PC-9 (cell line): ENCODE results near the gene TMEM235.

Source experiments
- EZH2 ChIP-seq: fragments of 200-600 bp; sonication (generic); IDR thresholded peaks from 2 replicates; pipeline ENCODE4 v1.8.0; 2017; ENCODE audit warnings: antibody characterized with exemption, low read depth
- TF ChIP-seq, protein P1 (sequence below): fragments of 200-600 bp; sonication (generic); conservative IDR thresholded peaks from 2 replicates; pipeline ENCODE4 v1.6.1; 2017; ENCODE audit warnings: mixed run types, antibody characterized with exemption, mild to moderate bottlenecking, moderate library complexity

DNA sequence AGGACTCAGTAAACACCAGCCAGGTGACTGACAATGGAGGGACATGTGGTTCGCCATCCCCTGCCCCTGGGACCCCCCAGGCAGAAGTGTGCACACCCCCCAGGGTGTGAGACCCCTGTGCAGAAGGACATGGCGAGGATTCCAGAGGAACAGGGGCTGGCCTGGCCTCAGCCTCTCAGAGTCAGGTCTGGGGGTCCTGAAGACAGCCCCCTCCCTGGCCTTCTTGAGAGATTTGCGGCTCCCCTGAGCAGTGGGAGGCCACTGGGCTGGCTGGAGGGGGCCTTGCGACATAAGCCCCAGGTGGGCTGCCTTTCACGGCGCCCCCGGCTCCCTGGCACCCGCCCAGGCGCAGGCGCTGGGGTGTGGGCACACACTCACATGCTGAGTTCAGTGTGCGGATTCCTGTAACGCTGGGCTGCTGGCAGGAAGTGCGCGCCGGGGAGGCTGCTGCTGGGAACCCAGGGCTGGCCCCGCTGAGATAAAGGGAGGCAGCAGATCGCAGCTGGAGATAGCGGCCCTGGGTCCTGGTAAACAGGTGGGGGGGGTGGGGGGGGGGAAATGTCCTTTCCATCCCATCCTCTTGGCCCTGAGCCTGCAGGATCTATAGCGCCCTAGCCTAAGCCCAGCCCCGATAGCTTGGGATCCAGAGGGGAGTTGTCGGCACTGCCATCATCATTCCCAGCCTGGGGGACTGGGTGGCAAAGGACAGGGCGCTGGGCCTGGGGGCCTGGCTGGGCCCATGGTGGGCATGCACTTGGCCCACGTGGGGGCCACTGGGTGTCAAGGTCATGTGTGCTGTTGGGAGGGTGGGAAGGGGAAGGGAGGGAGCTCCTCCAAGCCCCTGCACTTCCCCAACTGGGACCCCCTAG is 27.1 kb downstream of the TMEM235 start:
- TF ChIP-seq EZH2, result no peak
- TF ChIP-seq, protein P1, sequence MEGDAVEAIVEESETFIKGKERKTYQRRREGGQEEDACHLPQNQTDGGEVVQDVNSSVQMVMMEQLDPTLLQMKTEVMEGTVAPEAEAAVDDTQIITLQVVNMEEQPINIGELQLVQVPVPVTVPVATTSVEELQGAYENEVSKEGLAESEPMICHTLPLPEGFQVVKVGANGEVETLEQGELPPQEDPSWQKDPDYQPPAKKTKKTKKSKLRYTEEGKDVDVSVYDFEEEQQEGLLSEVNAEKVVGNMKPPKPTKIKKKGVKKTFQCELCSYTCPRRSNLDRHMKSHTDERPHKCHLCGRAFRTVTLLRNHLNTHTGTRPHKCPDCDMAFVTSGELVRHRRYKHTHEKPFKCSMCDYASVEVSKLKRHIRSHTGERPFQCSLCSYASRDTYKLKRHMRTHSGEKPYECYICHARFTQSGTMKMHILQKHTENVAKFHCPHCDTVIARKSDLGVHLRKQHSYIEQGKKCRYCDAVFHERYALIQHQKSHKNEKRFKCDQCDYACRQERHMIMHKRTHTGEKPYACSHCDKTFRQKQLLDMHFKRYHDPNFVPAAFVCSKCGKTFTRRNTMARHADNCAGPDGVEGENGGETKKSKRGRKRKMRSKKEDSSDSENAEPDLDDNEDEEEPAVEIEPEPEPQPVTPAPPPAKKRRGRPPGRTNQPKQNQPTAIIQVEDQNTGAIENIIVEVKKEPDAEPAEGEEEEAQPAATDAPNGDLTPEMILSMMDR, result no peak
